ENCODE measurements around the gene SPRTN.

The SPRTN gene

DNA sequence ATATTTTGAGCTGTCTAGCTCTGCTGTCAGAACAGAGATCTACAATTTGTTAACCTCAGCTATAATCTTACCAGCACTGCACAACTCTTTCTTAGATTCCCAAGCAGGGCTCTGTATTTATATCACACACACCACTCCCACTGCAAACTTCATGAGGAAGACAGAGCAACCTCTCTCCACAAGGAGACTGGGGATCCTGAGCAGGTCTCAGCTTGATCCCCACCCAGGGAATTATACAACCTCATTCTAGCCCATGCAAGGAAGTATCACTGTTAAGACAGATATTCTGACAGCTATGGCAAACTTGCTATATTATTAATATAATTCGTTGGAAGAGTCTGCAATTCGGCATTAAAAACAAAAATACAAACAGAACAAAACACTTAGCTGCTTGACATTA lies 43.6 kb downstream of the SPRTN start:
- H3K27ac ChIP-seq = no peak overlapping the region
- TF ChIP-seq ZFX (IDR thresholded peaks at IDR 0.05; ENCODE audit: borderline replicate concordance) = no peak
- TF ChIP-seq, protein P1, sequence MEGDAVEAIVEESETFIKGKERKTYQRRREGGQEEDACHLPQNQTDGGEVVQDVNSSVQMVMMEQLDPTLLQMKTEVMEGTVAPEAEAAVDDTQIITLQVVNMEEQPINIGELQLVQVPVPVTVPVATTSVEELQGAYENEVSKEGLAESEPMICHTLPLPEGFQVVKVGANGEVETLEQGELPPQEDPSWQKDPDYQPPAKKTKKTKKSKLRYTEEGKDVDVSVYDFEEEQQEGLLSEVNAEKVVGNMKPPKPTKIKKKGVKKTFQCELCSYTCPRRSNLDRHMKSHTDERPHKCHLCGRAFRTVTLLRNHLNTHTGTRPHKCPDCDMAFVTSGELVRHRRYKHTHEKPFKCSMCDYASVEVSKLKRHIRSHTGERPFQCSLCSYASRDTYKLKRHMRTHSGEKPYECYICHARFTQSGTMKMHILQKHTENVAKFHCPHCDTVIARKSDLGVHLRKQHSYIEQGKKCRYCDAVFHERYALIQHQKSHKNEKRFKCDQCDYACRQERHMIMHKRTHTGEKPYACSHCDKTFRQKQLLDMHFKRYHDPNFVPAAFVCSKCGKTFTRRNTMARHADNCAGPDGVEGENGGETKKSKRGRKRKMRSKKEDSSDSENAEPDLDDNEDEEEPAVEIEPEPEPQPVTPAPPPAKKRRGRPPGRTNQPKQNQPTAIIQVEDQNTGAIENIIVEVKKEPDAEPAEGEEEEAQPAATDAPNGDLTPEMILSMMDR (IDR thresholded peaks at IDR 0.05) = no peak

DNA sequence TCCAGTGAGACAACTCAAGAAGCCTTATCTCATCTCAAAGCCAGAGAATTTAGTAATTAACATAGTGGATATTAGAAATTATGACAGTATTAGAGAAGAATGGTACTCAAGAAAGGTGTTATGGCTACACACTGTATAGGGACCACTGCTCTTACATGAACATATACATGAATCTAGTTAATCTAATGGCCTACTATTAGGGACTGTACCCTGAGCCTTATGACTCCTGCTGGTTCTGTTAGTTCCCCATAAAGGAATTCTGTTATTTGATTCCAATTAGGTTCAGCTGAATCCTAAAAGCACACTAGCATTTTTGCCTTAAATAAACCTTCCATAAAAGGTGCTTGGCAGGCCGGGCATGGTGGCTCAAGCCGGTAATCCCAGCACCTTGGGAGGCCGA lies 44.3 kb downstream of the SPRTN start:
- TF ChIP-seq ZFX (IDR thresholded peaks at IDR 0.05; ENCODE audit: borderline replicate concordance) = no peak
- TF ChIP-seq, protein P1 (IDR thresholded peaks at IDR 0.05) = no peak
- no peak overlapping the region for H3K27ac ChIP-seq

DNA sequence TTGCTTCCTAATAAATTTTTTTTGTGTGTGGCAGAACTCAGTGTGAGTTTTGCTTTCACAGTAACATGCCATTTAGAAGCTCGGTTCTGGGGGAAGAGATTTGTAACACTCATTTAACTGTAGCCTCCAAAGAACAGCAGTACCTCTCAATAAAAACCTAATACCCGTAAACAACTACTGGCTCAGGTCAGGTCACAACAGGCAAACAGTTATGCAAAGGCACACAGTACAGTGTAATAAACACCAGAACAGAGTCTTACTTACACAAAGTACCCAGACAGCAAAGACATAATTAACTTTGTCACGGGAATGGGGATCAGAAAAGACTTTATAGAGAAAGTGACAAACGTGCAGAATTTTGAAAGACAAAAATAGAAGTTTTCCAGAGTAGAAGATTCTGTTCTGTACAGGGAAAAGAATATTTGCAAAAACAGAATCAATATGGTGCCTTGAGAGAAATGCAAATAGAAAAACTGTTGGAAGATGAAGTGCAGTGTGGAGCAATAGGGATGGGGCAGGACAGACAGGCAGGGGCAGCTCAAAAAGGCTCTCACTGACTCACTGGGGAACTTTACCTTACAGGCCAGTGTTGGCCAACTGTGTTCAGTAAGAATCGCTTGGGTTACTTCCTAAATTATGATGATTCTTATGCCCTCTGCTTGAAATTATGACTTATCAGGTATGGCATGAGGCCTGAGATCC lies 45.2 kb downstream of the SPRTN start:
- TF ChIP-seq, protein P1 (IDR thresholded peaks at IDR 0.05) = no peak
- TF ChIP-seq ZFX (IDR thresholded peaks at IDR 0.05; ENCODE audit: borderline replicate concordance) = no peak
- H3K27ac ChIP-seq = no peak overlapping the region

DNA sequence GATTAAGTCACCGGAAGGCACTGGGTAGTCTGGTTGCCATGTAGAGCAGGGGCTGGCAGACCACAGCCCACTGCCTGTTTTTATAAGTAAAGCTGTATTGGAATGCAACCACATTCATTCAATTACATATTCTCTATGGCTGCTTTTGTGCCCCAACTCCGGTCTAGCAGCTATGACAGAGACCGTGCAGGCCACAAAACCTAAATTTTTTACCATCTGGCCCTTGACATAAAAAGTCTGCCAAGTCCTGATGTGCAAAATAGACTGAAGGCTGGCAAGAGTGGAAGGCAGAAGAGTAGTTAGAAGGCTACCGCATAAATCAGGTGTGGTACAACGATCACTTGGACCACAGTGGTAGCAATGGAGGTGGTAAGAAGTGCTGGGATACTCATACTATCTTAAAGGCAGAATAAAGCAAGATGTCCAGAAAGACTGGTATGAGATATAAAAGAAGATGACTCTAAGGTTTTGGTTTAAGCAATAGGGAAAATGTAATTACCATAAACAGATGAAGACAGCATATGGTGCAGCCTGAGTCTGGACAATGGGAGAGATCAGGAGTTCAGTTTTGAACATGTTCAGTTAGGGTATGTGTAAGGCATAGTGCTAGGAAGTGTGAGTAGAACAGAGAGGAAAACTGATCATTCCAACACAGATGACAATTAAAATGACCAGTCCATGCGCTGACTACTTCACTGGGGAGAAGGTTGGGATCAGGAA lies 46.8 kb downstream of the SPRTN start:
- no peak overlapping the region for H3K27ac ChIP-seq
- TF ChIP-seq, protein P1 (IDR thresholded peaks at IDR 0.05) = no peak
- TF ChIP-seq ZFX (IDR thresholded peaks at IDR 0.05; ENCODE audit: borderline replicate concordance) = no peak

DNA sequence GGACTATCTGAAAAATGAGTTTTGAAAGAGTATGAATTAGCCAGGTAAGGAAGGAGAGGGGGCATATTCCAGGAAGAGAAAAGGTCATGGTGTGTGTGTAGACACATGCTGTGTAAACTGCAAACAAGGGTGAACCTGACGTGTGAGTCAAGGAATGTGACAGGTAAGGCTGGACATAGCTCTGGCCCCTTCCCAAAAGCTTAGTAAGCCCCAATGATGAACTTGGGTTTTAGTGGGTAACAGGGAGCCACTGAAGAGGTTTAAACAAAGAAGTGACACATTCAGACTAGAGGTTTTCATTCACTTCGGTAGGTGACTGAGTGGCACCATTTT lies 47.3 kb downstream of the SPRTN start:
- TF ChIP-seq, protein P1 (IDR thresholded peaks at IDR 0.05) = no peak
- no peak for TF ChIP-seq ZFX (IDR thresholded peaks at IDR 0.05; ENCODE audit: borderline replicate concordance)
- no peak overlapping the region for H3K27ac ChIP-seq

DNA sequence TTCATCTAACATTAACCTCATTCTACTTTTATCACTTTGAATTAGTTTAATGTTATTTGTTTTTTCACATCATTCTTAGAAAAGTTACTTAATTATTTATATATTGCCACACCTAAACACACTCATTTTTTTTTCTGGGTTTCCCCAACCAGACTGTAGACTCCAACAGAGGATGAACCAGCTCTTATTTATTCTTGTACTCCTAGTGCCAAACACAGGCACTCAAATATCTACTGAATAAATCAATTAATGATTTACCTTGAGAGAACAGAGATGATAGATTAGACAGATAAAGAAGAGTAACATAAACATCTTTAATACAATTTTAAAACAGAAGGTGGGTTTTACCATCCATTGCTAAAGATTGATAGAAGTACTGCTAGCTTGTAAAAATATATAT lies 48.4 kb downstream of the SPRTN start:
- TF ChIP-seq, protein P1 (IDR thresholded peaks at IDR 0.05) = no peak
- no peak for TF ChIP-seq ZFX (IDR thresholded peaks at IDR 0.05; ENCODE audit: borderline replicate concordance)
- peak overlapping the region; percentile 20; the same call in 1 of the 2 replicates for H3K27ac ChIP-seq
